Skin epidermis (tissue), 12 donors: Measurements from ENCODE around the gene DMRT1.
A peak's percentile ranks its signal among the peaks of the same experiment; 100 is the strongest.

ENCODE experiments used
- H3K27ac ChIP-seq, 21 experiments: fragments of 200-600 bp; sonication (generic) in 11 of 21; one replicate each; pipeline ENCODE4 v1.5.0; 2020; ENCODE audit warnings: mild to moderate bottlenecking in 3 of 21, inconsistent platforms in 2 of 21, moderate library complexity in 2 of 21
- H3K4me3 ChIP-seq, 7 experiments: fragments of 200-600 bp; sonication (generic) in 2 of 7; one replicate each; pipeline ENCODE4 v1.5.0; 2020; ENCODE audit warnings: inconsistent platforms in 2 of 7, mild to moderate bottlenecking in 2 of 7, moderate library complexity in 1 of 7

The DMRT1 gene

DNA sequence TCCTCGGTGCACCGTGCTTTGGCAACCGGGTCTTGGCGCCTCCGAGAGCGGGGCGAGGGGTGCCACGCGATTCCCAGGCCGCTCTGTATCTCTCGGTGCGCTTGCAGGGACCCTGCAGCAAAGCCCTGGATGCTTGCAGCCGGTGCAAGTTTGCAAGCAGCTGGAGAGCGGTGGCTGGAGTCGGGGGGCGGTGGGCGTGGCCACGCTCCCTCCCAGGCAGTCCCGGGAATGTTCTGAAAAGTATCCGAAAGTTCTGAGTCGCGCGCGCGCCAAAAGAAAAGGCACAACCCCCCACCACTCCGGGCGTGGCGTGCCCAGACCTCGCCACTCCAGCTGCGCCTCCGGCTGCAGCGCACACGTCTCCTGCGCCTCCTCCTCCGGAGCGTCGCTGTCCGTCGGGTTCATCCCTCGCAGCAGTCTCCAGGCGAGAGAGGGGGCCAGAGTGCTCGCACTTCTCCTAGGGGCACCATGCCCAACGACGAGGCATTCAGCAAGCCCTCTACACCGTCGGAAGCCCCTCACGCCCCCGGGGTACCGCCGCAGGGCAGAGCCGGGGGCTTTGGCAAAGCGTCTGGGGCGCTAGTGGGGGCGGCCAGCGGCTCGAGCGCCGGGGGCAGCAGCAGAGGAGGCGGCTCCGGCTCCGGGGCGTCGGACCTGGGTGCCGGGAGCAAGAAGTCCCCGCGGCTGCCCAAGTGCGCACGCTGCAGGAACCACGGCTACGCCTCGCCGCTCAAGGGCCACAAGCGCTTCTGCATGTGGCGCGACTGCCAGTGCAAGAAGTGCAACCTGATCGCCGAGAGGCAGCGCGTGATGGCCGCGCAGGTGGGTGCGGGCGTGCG is at the start of gene DMRT1:
DMRT1 (plus strand) TSS at position 327 of the 839 bp plus-strand sequence; CDS start at position 469, 142 bp downstream.
- no peak within 1 kb of the TSS for H3K27ac ChIP-seq
- peak within 1 kb of the TSS in 1 of 7 experiments; percentile 13 for H3K4me3 ChIP-seq

DNA sequence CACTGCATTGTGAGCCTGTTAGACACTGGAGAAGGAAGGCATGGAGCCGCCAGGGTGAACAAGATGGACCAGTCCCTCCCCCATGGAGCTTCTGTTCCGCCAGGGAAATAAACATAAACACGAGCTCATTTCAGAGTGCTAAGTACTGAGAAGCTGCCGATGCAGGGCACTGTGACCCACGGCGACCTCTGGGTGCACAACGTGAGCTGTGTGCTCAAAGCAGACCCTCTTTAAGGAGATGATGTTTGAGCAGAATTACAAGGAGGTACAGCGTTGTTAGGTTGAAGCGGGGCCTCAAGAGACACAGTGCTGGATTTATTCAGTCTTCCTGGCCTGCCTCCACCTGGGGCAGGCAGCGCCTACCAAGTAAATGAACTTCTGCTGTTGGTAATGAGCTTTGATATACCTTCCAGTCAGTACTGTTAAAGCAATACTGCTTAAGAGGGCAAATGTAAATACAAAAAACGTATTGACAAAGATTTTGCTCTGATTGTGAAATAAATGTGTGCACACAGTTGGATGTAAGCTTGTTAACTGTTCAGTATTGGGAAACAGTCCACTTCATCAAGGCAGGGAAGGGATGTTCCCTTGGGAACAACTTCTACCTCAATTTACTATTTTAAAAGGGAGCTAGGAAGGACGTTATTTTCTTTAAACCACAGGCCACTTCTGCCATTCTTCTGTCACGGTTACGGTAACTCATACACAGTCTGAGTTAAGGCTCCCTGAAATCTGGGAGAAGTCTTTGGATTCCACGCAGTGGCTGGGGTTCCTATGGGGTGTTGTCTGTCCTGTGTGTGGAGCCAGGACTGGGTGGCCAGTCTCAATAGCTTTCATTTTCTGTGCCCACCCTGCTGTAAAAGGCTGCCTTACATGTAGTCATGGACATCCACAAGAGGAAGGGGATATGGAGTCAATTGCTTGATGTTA is 48.9 kb upstream of the DMRT1 start:
- Histone ChIP-seq H3K27ac (no peak overlapping the region), H3K4me3 (no peak overlapping the region)

DNA sequence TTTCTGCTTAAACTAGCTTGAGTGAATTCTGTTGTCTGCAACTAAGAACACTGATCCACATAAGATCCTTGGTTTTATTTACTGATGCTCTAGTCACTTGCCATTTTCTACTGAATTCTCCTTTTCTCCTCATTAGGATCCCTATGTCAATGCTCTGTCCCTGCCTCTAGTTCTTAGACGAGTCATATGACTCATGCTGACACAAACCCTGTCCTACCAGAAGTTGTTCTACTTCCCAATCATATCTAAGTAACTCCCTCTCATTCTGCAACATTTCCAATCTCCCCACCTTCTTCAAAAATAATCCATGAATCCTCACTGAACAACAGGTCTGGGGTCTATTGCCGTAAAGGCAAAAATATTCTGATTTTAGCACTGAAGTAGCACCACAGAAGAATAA is 47.1 kb upstream of the DMRT1 start:
- H3K27ac ChIP-seq = no peak overlapping the region

DNA sequence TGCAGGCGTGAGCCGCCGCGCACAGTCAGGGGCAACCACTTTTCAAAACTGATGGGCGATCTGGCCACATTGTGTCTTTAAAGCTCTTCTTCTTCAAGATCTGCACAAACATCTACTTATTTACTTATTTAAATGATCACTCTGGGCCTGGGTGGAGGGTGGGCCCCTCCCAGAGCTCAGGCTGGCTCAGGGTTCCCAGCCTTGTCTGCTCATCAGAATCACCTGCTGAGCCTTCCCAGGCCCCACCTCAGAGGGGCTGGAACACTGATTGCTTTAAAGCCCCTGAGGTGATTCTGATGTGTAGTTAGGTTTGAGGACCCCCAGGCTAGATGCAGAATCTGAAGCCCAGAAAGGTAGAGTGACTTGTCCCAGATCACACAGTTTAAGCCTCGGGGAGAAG is 45.6 kb upstream of the DMRT1 start:
- H3K27ac ChIP-seq = no peak overlapping the region
- no peak overlapping the region for H3K4me3 ChIP-seq

More for the DNA sequence above, 47.1 kb upstream of the DMRT1 start:
- no peak overlapping the region for H3K4me3 ChIP-seq

DNA sequence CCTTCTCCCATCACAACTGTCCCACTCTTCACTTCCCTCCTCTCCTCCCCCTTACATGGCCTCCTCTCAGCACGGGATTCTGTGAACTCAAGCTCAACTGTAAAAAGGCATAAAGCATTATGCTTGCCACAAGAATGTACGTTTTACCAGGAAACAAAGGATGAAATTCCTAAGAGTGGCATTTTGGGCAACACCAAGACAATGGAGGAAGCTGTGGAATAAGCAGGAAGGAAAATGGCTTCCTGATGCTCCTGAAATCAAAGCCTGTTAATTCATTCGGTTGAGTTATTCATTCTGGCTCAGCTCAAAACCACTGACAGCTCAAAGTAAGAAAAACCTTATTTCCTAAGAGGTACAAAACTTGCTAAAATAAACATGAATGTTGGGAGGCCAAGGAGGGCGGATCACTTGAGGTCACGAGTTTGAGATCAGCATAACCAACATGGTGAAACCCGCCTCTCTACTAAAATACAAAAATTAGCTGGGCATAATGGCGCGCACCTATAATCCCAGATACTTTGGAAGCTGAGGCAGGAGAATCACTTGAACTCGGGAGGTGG is 40.8 kb upstream of the DMRT1 start:
- H3K4me3 ChIP-seq = no peak overlapping the region

DNA sequence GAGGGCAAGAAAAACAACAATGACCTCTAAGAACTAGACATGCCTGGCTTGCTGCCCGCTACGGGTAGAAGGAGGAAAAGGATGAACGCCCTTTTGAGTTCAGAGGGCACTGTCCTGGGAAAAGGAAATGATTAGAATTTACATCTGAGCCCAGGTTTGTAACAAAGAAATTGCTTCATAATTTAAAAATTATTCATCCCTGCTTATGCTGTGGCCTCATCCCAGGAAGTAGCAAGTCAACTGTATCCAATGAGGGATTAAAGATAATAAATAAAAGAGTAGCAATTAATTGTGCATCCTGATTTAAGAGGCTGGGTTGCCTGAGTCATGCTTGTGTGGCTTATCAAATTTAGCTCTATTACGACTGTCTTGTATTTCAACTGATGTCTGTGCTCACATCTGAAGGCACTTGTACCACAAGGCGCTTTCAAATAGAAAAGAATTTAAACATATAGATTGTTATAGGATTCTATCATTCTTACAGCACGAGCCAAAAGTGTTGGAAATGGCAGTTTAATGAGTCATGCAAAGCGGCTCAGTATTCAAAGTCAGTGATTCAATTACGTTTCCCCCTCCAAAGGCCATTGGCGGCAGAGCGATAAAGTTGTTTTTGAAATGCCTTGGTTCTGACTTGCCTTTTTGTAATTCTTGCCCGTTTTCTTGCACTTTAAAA is 40.0 kb upstream of the DMRT1 start:
- Histone ChIP-seq H3K27ac (peak overlapping the region in 1 of 21 experiments; percentile 29), H3K4me3 (no peak overlapping the region)

More for the DNA sequence above, 40.8 kb upstream of the DMRT1 start:
- H3K27ac ChIP-seq = no peak overlapping the region

DNA sequence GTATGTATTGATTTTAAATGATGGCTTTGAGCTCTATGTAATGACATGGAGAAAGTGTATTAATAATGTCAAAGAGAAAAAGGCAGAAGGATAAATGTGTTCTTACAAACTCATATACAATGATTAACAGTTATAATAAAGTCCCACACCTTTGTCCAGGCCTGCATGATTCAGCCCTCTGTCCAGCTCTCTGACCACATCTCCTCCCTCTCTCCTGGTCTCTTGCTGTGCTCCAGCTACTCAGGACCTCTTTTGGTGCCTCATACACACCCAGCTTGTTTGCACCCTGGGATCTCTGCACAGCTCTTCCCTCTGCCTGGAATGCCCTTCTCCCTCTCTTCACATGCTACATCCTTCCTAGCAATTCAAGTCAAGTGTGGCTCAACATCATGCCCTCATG is 37.5 kb upstream of the DMRT1 start:
- no peak overlapping the region for H3K4me3 ChIP-seq
- H3K27ac ChIP-seq = no peak overlapping the region

DNA sequence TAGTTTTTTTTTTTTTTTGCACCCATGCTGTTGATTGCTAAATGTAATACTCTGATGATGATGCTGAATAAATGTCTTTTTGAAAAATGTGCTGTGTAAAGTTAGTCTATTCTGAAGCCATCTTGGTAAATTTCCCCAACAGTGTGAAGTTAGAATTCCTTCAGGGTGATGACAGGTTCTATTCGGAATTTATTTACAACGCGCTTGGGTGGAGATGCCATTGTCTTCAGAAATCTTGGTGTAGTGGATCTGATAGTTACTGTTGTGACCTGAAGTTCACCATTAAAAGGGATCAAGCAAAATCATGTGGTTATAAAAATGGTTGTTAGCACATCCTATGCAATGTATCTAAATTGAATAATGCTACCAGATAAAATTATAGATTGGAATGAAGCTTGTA is 36.3 kb upstream of the DMRT1 start:
- H3K4me3 ChIP-seq = no peak overlapping the region
- no peak overlapping the region for H3K27ac ChIP-seq

DNA sequence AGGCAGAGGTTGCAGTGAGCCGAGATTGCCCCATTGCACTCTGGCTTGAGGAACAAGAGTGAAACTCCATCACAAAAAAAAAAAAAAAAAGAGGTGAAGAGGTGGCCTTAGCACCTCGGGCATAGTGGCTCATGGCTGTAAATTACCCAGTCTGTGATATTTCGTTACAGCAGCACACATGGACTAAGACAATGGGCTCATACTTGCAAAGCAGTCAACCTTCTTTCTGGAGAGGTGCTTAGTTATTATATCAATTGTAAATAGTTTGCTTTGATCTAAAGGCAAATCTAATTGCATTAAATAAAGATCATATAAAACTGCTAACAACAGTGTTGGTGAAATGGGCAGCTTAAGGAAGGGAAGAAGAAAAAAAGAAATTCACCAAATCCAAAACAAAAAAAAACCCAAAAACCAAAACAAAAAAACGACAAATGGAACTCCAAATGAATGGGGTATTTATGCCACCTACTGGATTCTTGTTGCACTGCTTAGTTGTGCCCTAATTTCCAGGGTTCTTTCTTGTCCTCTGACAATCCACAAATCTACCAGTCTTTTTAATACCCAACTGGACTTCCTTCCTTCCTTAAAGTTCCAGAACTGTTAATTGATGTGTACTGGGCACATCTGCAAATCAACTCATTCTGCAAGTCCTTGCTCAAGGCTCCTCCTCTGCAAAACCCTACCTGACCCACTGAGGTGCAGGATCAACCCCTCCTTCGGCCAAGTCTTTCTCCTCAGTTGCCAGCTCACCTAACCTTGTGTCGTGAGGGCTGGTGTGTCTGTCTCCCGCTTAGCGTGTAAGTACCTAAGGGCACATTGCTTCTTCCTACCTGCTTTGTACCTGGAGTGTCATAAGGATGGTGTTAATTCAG is 35.0 kb upstream of the DMRT1 start:
- H3K27ac ChIP-seq = no peak overlapping the region
- H3K4me3 ChIP-seq = no peak overlapping the region

DNA sequence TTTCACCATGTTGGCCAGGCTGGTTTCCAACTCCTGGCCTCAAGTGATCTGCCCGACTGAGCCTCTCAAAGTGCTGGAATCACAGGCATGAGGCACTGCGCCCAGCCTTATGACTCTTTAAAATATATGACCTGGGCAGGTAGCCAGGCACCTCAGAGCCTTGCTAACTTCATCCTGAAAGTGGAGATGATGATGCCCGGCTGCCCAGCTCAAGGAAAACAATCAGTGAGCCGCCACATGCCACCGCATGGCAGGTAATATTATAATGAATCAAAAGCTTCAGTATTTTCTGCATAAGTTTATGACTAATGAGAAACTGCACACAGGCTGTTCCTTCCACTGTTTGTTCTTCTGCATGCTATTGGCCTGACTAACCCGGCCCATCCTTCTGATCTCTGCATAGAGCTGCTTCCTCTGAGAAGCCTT is 30.4 kb upstream of the DMRT1 start:
- H3K27ac ChIP-seq = no peak overlapping the region
- no peak overlapping the region for H3K4me3 ChIP-seq

DNA sequence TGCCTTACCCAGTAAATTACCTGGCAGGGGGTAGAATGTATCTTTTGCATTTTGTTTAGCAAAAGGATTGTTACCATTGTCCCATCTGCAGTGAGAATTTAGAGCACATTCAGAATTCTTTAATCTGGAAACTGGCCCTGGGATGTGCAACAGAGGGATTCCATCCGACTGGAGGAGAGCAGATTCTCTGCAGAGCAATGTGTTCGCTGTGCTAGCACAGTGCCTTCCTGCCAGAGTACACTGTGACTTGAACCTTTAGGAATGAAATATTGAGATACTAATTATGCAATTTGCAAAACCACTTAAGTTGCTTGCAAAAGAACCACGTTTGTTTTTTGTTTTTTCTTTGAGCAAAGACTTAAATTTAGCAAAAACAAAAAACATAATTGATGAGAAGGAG is 22.5 kb upstream of the DMRT1 start:
- no peak overlapping the region for H3K27ac ChIP-seq
- no peak overlapping the region for H3K4me3 ChIP-seq

DNA sequence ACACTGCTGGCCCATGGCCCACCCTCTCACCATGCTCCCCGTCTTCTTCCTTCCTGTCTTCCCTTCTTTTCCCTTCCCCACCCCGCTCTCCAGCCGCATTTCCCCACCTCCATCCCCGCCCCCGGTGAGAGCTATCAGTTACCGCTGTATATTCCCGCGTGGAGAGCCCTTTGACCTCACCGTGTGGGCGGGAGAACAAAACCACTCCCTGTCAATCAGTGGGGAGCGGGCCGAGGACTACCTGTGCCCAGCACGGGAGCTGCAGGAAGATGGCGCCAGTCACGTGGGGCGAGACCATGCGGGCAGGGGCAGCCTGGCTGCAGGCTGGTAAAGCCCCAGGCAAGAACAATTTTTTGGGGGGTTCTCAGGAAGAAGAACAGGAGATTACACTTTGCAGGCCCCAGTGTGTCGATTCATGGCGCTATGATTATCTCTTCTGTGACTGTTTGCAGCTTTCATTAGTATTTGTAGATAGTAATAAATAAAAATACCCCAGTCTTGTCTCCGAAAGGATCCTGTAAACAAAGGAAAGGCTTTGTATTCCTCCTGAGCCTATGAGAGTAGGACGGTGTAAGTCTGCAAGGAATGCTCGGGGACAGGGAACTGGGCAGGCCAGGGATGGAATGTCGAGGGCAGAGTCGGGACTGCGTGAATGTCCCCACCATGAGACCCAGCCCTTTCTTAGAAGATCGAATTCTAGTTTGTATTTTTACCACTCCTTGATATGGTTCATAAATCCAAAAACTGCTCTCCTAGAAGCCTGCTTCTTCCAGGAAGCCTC is 14.8 kb upstream of the DMRT1 start:
- Histone ChIP-seq H3K4me3 (no peak overlapping the region), H3K27ac (no peak overlapping the region)

DNA sequence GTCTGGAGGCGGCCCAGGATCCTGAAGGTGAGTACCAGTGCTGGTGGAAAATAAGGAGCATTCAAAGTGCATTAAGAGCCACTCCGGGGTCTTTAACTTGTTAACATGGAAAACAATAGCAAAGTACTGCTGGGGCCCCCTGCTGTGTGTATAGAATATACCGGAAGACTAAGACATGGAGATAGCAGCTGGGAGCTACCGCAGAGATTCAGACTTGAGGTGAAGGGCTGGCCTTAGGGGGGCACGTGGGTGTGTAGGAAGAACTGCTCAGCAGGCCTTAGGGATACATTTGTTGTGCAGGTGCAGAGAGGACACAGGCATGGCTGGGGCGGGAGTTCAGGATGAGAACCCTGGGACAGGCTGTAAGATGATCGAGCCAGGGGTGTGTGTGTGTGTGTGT is 1.2 kb upstream of the DMRT1 start:
- no peak overlapping the region for H3K4me3 ChIP-seq
- H3K27ac ChIP-seq = no peak overlapping the region

DNA sequence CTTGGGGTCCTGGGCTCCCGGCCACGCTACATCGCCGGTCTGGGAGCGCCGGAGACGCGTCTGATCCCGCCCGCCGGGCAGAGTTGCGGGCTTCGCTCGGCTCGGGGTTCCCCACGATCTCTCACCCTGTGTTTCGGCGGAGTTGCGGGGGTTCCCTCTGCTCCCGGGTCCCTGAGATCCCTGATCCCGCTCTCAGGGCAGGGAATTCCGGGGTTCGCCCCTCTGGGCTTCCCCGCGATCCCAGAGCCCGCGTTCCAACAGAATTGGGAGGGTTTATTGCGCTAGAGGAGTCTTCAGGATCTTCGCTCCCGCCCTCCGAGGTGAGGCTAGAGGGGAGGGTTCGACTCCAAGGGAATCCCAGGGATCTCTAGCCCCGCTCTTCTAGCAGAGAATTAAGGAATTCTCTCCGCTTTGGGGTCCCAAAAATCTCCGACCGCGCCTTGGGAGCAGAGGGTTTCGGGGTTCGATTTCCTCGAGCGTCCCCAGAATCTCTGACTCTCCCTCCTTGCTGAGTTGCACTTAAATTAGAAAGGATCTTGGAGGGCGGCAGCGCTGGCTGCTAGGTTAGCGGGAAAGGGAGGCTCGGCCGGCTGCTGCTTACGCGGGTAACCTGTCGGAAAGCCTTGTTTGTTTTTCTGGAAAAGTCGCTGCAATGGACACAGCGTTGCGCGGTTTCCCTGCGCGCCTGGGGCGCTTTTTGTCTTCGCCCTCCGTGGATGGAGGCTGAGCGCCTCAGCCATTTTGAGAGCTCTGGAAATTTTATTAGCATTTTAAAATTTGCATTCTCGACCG is 1.3 kb downstream of the DMRT1 start:
- Histone ChIP-seq H3K4me3 (no peak overlapping the region), H3K27ac (no peak overlapping the region)

DNA sequence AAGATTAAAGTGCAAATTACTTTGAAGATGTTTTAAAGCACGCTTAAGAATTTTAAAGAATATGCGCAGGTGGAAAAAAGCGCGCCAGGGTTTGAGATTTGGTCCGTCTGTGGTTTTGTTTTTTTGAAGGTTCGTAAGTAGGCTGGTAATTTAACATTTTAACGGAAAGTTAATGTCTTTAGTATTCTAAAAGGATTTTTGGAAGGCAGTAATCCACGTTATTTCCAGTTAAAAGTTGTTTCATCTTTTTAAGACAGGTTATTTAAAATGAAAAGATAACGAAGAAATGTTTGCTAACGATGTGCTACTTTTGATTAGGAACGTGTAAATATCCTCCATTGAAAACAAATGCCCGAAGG is 1.9 kb downstream of the DMRT1 start:
- no peak overlapping the region for H3K4me3 ChIP-seq

DNA sequence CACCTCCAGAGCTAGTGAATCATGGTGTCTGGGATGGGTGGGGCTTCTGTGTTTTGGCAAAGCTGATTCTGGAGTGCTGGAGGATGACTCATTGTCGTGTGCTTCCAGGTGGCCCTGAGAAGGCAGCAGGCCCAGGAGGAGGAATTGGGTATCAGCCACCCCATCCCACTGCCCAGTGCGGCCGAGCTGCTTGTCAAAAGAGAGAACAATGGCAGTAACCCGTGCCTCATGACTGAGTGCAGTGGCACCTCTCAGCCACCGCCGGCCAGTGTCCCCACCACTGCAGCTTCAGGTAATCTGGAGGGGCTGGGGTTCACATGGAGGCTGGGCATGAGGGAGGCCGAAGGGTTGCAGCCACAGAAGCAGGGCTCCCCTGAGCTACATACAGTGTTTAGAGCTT is 5.4 kb downstream of the DMRT1 start:
- Histone ChIP-seq H3K27ac (no peak overlapping the region), H3K4me3 (no peak overlapping the region)

More for the DNA sequence above, 1.9 kb downstream of the DMRT1 start:
- H3K27ac ChIP-seq = no peak overlapping the region

DNA sequence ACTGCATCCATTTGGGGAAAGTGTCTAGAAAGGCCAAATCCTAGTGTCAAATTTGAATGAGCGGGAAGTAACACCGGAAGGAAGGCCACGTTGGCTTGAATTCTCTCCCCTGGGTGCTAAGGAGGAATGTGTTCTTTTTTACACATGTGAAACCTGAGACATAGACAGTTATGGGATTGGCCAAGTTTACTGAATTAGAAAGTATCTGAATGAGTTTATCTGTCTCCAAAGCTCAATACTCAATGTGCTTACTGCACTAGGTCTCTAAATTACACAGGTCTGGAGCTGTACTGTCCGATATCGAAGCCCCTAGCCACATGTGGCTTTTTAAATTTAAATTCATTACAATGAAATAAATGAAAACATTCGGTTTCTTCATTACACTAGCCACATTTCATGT is 6.0 kb downstream of the DMRT1 start:
- Histone ChIP-seq H3K4me3 (no peak overlapping the region), H3K27ac (no peak overlapping the region)
